ENCODE results near the gene SESN3. TPM values are rescaled to one million over a fixed set of nuclear protein-coding genes. Genes with fewer than 3 reads are reported as not detected.
"Not testable (repeated sequence)": the region's sequence is repeated elsewhere in the genome, so short reads cannot be mapped to it uniquely, and the experiment has no call there.

SESN3 gene, protein sequence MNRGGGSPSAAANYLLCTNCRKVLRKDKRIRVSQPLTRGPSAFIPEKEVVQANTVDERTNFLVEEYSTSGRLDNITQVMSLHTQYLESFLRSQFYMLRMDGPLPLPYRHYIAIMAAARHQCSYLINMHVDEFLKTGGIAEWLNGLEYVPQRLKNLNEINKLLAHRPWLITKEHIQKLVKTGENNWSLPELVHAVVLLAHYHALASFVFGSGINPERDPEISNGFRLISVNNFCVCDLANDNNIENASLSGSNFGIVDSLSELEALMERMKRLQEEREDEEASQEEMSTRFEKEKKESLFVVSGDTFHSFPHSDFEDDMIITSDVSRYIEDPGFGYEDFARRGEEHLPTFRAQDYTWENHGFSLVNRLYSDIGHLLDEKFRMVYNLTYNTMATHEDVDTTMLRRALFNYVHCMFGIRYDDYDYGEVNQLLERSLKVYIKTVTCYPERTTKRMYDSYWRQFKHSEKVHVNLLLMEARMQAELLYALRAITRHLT
- 10 to 100 TPM in 1 of 4 donors, 1 to 10 TPM in 3; 3.5 to 60.1 (median 5.3) TPM for polyA plus RNA-seq
- long read RNA-seq, donor 1, full-length matches to known transcripts, result 4 of 4 reads
- long read RNA-seq, donor 1, partial matches to known transcripts, result 0 of 4 reads
- long read RNA-seq, donor 1, other reads (novel, unspliced or antisense), result 0 of 4 reads
- long read RNA-seq, donor 2, full-length matches to known transcripts, result 2 of 2 reads
- long read RNA-seq, donor 2, partial matches to known transcripts, result 0 of 2 reads
- long read RNA-seq, donor 2, other reads (novel, unspliced or antisense), result 0 of 2 reads
- long read RNA-seq, donor 3, full-length matches to known transcripts, result 3 of 3 reads
- long read RNA-seq, donor 3, partial matches to known transcripts, result 0 of 3 reads
- long read RNA-seq, donor 3, other reads (novel, unspliced or antisense), result 0 of 3 reads
- long read RNA-seq, donor 4, full-length matches to known transcripts, result 1 of 1 reads
- long read RNA-seq, donor 4, partial matches to known transcripts, result 0 of 1 reads
- long read RNA-seq, donor 4, other reads (novel, unspliced or antisense), result 0 of 1 reads
- long read RNA-seq, donor 5, result 0 reads
- long read RNA-seq, donor 6, full-length matches to known transcripts, result 3 of 3 reads
- long read RNA-seq, donor 6, partial matches to known transcripts, result 0 of 3 reads
- long read RNA-seq, donor 6, other reads (novel, unspliced or antisense), result 0 of 3 reads
- long read RNA-seq, donor 7, result 0 reads
- long read RNA-seq, donor 8, result 0 reads
- long read RNA-seq, donor 9, result 0 reads
- long read RNA-seq, donor 10, full-length matches to known transcripts, result 3 of 3 reads
- long read RNA-seq, donor 10, partial matches to known transcripts, result 0 of 3 reads
- long read RNA-seq, donor 10, other reads (novel, unspliced or antisense), result 0 of 3 reads

DNA sequence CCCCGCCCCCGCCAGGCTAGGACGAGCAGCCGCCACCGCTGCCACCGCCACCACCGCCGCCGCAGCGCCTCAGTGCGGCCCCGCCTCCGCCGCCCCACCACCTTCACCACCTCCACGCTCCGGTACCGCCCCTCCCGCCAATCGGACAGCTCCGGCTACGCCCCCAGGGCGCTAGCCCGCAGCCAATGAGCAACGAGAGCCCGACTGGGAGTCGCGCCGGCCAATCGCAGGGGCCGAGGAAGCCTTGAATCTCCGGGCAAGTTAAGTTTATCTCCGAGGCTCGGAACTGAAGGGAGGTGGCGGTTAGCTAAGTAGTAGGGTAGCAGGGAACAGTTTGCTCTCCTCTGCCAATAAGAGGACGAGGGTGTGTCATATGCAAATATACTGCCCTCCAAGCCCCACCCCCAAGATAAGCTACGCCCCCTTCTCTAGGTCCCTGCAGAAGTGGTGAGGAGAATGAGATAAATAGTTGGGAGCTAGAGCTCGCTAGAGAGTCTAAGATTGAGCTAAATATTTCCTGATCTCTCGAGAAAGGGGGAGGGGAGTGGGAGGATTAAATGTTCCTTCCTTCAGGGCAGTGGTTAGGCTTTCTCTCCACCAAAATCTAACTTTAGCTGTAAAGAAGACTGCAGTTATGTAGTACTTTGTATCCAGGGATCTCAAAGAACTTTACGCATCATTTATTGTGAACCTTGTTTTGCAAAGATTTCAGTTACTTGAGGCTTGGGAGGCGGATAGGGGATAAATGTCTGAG, at the start of gene SESN3:
Gene SESN3, minus strand, starts transcription at position 76 of the 754 bp plus-strand sequence. CDS start 342 bp downstream, outside the sequence.
- DNase-seq (peak; percentile 98 to 100), FAIRE-seq (peak; percentile 97)
- peak within 1 kb of the TSS; percentile 71 to 95 (median 88) for H3K27ac ChIP-seq (ENCODE audit: low read depth in 1 of 3, low read length in 2 of 3)
- no peaks in the 10 kb centered on the region for H3K27me3 ChIP-seq (ENCODE audit: control insufficient read depth in 3 of 3, insufficient read depth in 3 of 3, low read length in 3 of 3)
- 1 to 2% (median 1%) methylated on average over 27 to 40 of the region's 40 CpGs for WGBS, 3 donors
- peaks cover 0 to 6% (median 0%) of the 10 kb centered on the region in 3 donors for H3K4me1 ChIP-seq (ENCODE audit: control insufficient read depth in 3 of 3, insufficient read depth in 2 of 3, low read depth in 1 of 3, low read length in 2 of 3)
- H3K36me3 ChIP-seq (ENCODE audit: control insufficient read depth in 3 of 3, insufficient read depth in 2 of 3, low read depth in 1 of 3, low read length in 3 of 3), result no peaks in the 10 kb centered on the region
- peak within 1 kb of the TSS; percentile 87 to 95 (median 87) for H3K4me3 ChIP-seq (ENCODE audit: low read depth in 1 of 3, low read length in 3 of 3)
- no peaks in the 10 kb centered on the region for H3K9me3 ChIP-seq (ENCODE audit: control insufficient read depth in 2 of 2, insufficient read depth in 1 of 2, low read depth in 1 of 2, low read length in 1 of 2)

DNA sequence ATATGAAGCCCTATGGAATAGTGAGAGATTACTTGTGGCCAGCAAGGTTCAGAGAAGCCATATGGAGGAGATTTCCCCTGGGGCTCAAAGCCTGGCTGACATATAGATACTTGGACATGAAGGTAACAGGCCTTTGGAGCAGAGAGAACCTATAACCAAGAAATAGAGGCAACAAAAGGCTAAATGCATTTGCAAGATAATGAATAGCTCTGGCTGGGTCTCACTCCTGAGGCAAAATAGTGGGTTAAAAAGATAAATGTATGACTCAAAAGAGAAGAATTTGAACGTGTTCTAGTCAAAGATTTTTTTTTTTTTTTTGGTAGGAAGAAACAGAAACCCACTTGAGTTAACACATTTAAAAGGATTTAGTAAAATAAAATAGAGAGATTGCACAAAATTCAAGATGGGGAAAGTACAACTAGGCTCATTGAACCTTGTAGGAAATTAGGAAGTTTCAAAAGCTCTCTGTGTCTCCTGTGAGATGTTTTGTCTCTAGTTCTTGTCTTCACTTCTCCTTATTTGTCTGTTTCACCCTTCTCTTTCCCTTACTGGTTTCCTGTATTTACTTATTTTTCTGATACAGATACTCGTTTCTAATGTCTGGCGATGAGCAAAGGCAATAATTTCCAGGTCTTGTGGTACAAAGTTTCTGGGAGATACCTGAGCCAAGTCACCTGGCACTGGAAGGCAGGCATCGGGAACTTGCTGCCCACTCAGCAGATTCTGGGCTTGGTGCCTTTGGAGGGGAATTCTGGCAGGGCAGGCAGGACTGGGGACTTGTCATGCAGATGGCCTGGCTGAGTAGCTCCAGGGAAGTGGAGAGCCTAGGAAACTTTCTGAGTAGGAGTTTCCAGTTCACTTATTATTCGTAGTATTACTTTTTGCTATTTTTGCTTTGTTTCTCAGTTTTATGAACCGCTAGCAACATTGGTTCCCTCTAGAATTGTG, 49.2 kb upstream of the SESN3 start:
- peak overlapping the region in 1 of 3 donors; percentile 11 for H3K27ac ChIP-seq (ENCODE audit: low read depth in 1 of 3, low read length in 2 of 3)
- no peak overlapping the region for H3K4me3 ChIP-seq (ENCODE audit: low read depth in 1 of 3, low read length in 3 of 3)
- FAIRE-seq, result no peak
- H3K36me3 ChIP-seq (ENCODE audit: control insufficient read depth in 3 of 3, insufficient read depth in 2 of 3, low read depth in 1 of 3, low read length in 3 of 3), result no peaks in the 10 kb centered on the region
- peaks cover 0 to 19% (median 0%) of the 10 kb centered on the region in 3 donors for H3K4me1 ChIP-seq (ENCODE audit: control insufficient read depth in 3 of 3, insufficient read depth in 2 of 3, low read depth in 1 of 3, low read length in 2 of 3)
- H3K27me3 ChIP-seq (ENCODE audit: control insufficient read depth in 3 of 3, insufficient read depth in 3 of 3, low read length in 3 of 3), result no peaks in the 10 kb centered on the region
- DNase-seq, result peak in 1 of 2 donors; percentile 42
- WGBS, 3 donors, result 66 to 72% (median 67%) methylated on average over 6 of the region's 6 CpGs
- H3K9me3 ChIP-seq (ENCODE audit: control insufficient read depth in 2 of 2, insufficient read depth in 1 of 2, low read depth in 1 of 2, low read length in 1 of 2), result no peaks in the 10 kb centered on the region

DNA sequence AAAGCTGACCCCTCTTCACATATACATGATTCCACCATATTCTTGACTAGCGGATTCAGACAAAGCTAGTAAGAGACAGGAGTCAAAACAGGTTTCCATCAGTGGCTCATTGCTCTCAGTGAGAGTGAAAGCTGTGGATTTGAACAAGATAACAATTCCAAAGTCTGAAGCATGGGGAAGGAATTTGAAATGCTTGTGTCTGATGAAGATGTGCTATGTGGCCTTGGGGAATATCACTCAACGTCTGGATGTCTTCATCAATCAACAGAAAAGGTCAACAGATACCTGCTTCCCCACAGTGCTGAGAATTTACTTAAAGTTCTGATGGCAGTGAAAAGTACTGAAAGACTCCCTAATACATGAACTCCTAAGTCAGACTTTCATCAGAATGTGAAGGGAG, 46.9 kb upstream of the SESN3 start:
- Histone ChIP-seq H3K27ac (ENCODE audit: low read depth in 1 of 3, low read length in 2 of 3) (no peak overlapping the region), H3K4me1 (ENCODE audit: control insufficient read depth in 3 of 3, insufficient read depth in 2 of 3, low read depth in 1 of 3, low read length in 2 of 3) (peaks cover 0 to 12% (median 0%) of the 10 kb centered on the region in 3 donors), H3K4me3 (ENCODE audit: low read depth in 1 of 3, low read length in 3 of 3) (no peak overlapping the region), H3K36me3 (ENCODE audit: control insufficient read depth in 3 of 3, insufficient read depth in 2 of 3, low read depth in 1 of 3, low read length in 3 of 3) (no peaks in the 10 kb centered on the region), H3K9me3 (ENCODE audit: control insufficient read depth in 2 of 2, insufficient read depth in 1 of 2, low read depth in 1 of 2, low read length in 1 of 2) (no peaks in the 10 kb centered on the region), H3K27me3 (ENCODE audit: control insufficient read depth in 3 of 3, insufficient read depth in 3 of 3, low read length in 3 of 3) (no peaks in the 10 kb centered on the region)
- WGBS, 3 donors, result 76 to 88% (median 78%) methylated on average over 2 of the region's 2 CpGs
- no peak for DNase-seq
- no peak for FAIRE-seq

DNA sequence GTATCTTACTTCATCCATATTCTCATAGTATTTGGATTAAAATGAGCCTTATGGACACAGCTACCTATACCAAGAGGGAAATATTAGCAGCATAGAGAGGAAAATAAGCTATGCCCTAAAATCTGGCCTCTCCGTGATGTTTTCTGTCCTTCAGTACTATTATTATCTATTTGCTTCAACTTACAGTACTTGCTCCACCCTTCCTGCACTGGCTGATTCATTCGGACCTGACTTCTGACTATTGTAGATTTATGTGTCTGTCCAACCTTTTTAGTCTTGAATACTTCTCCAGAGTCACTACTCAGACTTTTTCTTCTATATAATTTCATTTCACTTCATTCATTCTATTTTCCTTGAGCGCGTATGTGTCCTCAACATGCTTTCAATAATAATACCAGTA, 45.1 kb upstream of the SESN3 start:
- H3K4me1 ChIP-seq (ENCODE audit: control insufficient read depth in 3 of 3, insufficient read depth in 2 of 3, low read depth in 1 of 3, low read length in 2 of 3), result no peaks in the 10 kb centered on the region
- no peaks in the 10 kb centered on the region for H3K27me3 ChIP-seq (ENCODE audit: control insufficient read depth in 3 of 3, insufficient read depth in 3 of 3, low read length in 3 of 3)
- no peaks in the 10 kb centered on the region for H3K36me3 ChIP-seq (ENCODE audit: control insufficient read depth in 3 of 3, insufficient read depth in 2 of 3, low read depth in 1 of 3, low read length in 3 of 3)
- FAIRE-seq, result no peak
- H3K27ac ChIP-seq (ENCODE audit: low read depth in 1 of 3, low read length in 2 of 3), result no peak overlapping the region
- no peak for DNase-seq
- no peak overlapping the region for H3K4me3 ChIP-seq (ENCODE audit: low read depth in 1 of 3, low read length in 3 of 3)
- 89 to 95% (median 95%) methylated on average over 4 of the region's 4 CpGs for WGBS, 3 donors
- no peaks in the 10 kb centered on the region for H3K9me3 ChIP-seq (ENCODE audit: control insufficient read depth in 2 of 2, insufficient read depth in 1 of 2, low read depth in 1 of 2, low read length in 1 of 2)

DNA sequence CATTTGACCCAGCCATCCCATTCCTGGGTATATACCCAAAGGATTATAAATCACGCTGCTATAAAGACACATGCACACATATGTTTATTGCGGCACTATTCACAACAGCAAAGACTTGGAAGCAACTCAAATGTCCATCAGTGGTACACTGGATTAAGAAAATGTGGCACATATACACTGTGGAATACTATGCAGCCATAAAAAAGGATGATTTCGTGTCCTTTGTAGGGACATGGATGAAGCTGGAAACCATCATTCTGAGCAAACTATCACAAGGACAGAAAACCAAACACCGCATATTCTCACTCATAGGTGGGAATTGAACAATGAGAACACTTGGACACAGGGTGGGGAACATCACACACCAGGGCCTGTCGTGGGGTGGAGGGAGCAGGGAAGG, 42.6 kb upstream of the SESN3 start:
- FAIRE-seq; H3K9me3 ChIP-seq (ENCODE audit: control insufficient read depth in 2 of 2, insufficient read depth in 1 of 2, low read depth in 1 of 2, low read length in 1 of 2); H3K27ac ChIP-seq (ENCODE audit: low read depth in 1 of 3, low read length in 2 of 3); H3K4me1 ChIP-seq (ENCODE audit: control insufficient read depth in 3 of 3, insufficient read depth in 2 of 3, low read depth in 1 of 3, low read length in 2 of 3); H3K27me3 ChIP-seq (ENCODE audit: control insufficient read depth in 3 of 3, insufficient read depth in 3 of 3, low read length in 3 of 3); H3K4me3 ChIP-seq (ENCODE audit: low read depth in 1 of 3, low read length in 3 of 3); DNase-seq; H3K36me3 ChIP-seq (ENCODE audit: control insufficient read depth in 3 of 3, insufficient read depth in 2 of 3, low read depth in 1 of 3, low read length in 3 of 3): not testable (repeated sequence)
- 76 to 97% (median 92%) methylated on average over 5 of the region's 5 CpGs for WGBS, 3 donors

DNA sequence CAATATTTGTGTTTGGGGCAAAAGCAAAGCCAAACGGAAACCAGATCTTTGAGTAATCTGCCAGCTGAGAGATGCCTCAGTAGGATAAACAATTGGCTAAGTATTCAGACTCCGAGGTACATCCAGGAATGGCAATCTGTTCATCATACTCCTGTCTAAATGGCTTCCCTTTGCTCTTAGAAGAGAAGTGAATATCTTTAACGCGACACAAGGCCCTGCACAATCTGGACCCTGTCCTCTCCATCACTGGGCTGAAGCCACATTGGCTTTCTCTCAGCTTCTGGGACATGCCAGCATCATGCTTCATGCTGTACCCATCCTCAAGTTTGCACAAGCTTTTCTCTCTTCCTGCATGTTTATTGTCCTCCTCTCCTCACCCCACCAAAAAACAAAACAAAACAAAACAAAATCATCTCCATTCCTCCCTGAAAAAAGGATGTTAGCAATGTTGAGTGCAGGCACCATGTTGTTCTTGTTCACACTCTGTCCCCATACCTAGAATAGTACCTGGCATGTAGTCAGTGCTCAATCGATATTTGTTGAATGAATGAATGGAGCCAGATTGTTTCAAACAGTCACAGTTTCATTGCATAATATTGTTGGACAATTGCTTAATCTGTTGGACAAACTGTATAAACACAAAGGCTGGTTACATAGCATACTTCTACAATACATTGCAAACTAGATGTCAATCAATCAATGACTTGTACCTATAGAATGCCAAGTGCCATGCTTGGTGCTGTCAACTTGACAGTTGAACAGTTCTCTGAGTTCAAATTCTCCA, 38.2 kb upstream of the SESN3 start:
- no peaks in the 10 kb centered on the region for H3K27me3 ChIP-seq (ENCODE audit: control insufficient read depth in 3 of 3, insufficient read depth in 3 of 3, low read length in 3 of 3)
- H3K4me1 ChIP-seq (ENCODE audit: control insufficient read depth in 3 of 3, insufficient read depth in 2 of 3, low read depth in 1 of 3, low read length in 2 of 3), result peaks cover 0 to 4% (median 0%) of the 10 kb centered on the region in 3 donors
- H3K4me3 ChIP-seq (ENCODE audit: low read depth in 1 of 3, low read length in 3 of 3), result no peak overlapping the region
- DNase-seq (no peak), FAIRE-seq (no peak)
- H3K9me3 ChIP-seq (ENCODE audit: control insufficient read depth in 2 of 2, insufficient read depth in 1 of 2, low read depth in 1 of 2, low read length in 1 of 2), result no peaks in the 10 kb centered on the region
- no peaks in the 10 kb centered on the region for H3K36me3 ChIP-seq (ENCODE audit: control insufficient read depth in 3 of 3, insufficient read depth in 2 of 3, low read depth in 1 of 3, low read length in 3 of 3)
- H3K27ac ChIP-seq (ENCODE audit: low read depth in 1 of 3, low read length in 2 of 3), result no peak overlapping the region
- 86 to 90% (median 86%) methylated on average over 5 of the region's 5 CpGs for WGBS, 3 donors
